MCF 10A (cell line): ENCODE measurements around the gene ARNT2. TPM values are rescaled to one million over a fixed set of nuclear protein-coding genes. Genes with fewer than 3 reads are reported as not detected.

Experiments
- BruUV-seq: library from RNA; stranded (reverse); fragments of 400-500 nt; replicated peaks from 2 replicates; lab custom pipeline; 2021; lab: Mats Ljungman, UMichigan
- CTCF ChIA-PET: fragments of 300-600 bp; sonication (Branson Sonifier 250); formaldehyde crosslinking; extraction: SDS; loops from one replicate; lab custom pipeline; 2021; ENCODE audit warnings: antibody characterized with exemption, inconsistent platforms; lab: Yijun Ruan, JAX
- POLR2A ChIA-PET: fragments of 300-600, 350-650 bp; sonication (Branson Sonifier 250); formaldehyde crosslinking; extraction: SDS; loops from one replicate; lab custom pipeline; 2020; ENCODE audit warnings: antibody characterized with exemption, inconsistent platforms; lab: Yijun Ruan, JAX
- DNase-seq: peaks from one replicate; pipeline ENCODE4 v3.0.0-alpha.2; 2018; ENCODE audit not compliant: unreplicated experiment
- H3K27ac Mint-ChIP-seq: one replicate; pipeline ENCODE4 v1.8.0; 2022; ENCODE audit warnings: mild to moderate bottlenecking, low read depth, mixed read lengths; ENCODE audit not compliant: unreplicated experiment
- H3K27me3 Mint-ChIP-seq: one replicate; pipeline ENCODE4 v1.8.0; 2022; ENCODE audit warnings: mixed read lengths; ENCODE audit not compliant: insufficient read depth, unreplicated experiment
- H3K36me3 Mint-ChIP-seq: one replicate; pipeline ENCODE4 v1.8.0; 2022; ENCODE audit warnings: mild to moderate bottlenecking, moderate library complexity, mixed read lengths; ENCODE audit not compliant: insufficient read depth, unreplicated experiment
- H3K4me1 Mint-ChIP-seq: one replicate; pipeline ENCODE4 v1.8.0; 2022; ENCODE audit warnings: mixed read lengths; ENCODE audit not compliant: insufficient read depth, unreplicated experiment
- H3K4me3 Mint-ChIP-seq: one replicate; pipeline ENCODE4 v1.8.0; 2022; ENCODE audit warnings: mild to moderate bottlenecking, moderate library complexity, mixed read lengths; ENCODE audit not compliant: unreplicated experiment
- H3K9me3 Mint-ChIP-seq: one replicate; pipeline ENCODE4 v1.8.0; 2022; ENCODE audit warnings: mixed read lengths; ENCODE audit not compliant: unreplicated experiment
- intact Hi-C: fragments of 100-400 bp; cut with micrococcal nuclease; formaldehyde crosslinking; loops from 2 replicates; pipeline ENCODE4 v1.14.1; 2022
- total RNA-seq: library from RNA; stranded (reverse); gene quantifications from 2 replicates; pipeline ENCODE4 v1.2.3, GENCODE V29; 2022
- TF ChIP-seq, protein P1 (sequence below): fragments of 200-600 bp; IDR thresholded peaks from one replicate; pipeline ENCODE4 v1.8.0; 2022; ENCODE audit warnings: antibody characterized with exemption, mild to moderate bottlenecking; ENCODE audit not compliant: unreplicated experiment

Gene ARNT2
- total RNA-seq, 1 experiment from 2014 or later = 1.6 TPM

DNA sequence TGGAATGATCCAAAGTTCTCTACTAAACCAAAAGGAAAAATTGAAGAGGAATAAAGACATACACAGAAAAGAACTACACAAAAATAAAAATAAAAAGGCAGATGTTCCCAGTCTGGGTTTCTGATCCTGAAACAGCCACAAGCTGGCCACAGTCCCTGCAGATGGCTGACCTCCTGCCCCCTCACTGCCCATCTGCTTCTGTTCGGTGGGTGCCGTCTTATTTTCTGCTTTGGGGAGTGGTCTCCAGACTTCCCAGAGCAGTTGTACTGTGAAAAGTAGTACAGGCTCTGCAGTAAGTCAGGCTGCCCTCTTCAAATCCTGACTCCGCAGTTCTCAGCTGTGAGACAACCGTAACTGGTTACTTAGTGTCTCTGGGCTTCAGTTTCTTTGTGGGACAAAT, 94.5 kb downstream of the ARNT2 start:
- H3K27ac Mint-ChIP-seq = no peak overlapping the region
- no peak overlapping the region for H3K4me3 Mint-ChIP-seq
- H3K27me3 Mint-ChIP-seq = no peaks in the 10 kb centered on the region
- POLR2A ChIA-PET = interaction anchor here (0.5 kb wide), 1 partner anchor 43 kb away, joined by 3 read pairs; no protein-coding TSS in a partner anchor
- peaks cover 11% of the 10 kb centered on the region for H3K4me1 Mint-ChIP-seq
- TF ChIP-seq, protein P1, sequence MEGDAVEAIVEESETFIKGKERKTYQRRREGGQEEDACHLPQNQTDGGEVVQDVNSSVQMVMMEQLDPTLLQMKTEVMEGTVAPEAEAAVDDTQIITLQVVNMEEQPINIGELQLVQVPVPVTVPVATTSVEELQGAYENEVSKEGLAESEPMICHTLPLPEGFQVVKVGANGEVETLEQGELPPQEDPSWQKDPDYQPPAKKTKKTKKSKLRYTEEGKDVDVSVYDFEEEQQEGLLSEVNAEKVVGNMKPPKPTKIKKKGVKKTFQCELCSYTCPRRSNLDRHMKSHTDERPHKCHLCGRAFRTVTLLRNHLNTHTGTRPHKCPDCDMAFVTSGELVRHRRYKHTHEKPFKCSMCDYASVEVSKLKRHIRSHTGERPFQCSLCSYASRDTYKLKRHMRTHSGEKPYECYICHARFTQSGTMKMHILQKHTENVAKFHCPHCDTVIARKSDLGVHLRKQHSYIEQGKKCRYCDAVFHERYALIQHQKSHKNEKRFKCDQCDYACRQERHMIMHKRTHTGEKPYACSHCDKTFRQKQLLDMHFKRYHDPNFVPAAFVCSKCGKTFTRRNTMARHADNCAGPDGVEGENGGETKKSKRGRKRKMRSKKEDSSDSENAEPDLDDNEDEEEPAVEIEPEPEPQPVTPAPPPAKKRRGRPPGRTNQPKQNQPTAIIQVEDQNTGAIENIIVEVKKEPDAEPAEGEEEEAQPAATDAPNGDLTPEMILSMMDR = no peak
- DNase-seq = no peak
- CTCF ChIA-PET = interaction anchor here (1.4 to 1.8 kb wide), 2 partner anchors 14 to 43 kb away, joined by 5 to 6 read pairs; no protein-coding TSS in a partner anchor
- H3K9me3 Mint-ChIP-seq = no peaks in the 10 kb centered on the region
- intact Hi-C loops = no loop called here
- H3K36me3 Mint-ChIP-seq = no peaks in the 10 kb centered on the region
- BruUV-seq = no TSS peak

DNA sequence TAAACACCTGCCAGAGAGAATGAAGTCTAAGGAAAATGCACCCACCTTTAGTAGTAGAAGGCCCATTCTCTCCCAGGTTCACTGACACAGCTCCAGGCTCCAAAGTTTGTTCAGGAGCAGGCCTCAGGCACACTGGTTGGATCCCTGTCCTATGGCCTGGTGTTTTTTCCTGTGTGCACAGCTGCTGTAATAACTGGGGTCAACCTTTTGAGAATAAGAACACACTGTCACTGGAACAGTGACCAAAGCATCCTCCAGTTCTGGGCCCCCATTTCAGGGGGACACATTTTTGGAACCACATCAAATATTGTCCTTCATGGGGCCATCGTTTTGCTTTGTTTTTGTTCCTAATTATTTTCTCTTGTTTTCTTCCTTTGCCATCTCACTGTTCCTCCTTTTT, 95.8 kb downstream of the ARNT2 start:
- peaks cover 8% of the 10 kb centered on the region for H3K9me3 Mint-ChIP-seq

DNA sequence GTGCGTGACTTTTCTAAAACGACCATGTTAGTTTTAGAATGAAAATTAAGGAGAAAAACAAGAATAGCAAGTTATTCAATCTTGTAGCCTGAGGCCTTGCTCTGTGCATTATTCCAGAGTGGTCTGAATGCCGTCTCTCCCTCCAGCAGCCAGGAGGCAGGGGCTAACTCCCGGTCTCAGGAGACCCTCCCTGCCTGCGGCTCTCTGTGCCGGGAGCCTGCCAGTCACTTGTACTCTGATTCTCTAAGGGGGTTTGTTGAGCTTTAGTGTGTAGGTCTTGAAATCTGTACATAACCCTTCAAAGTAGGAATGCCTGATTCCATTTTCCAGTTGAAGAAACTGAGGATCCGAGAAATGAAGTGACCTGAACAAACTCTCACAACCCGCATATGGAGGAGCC, 97.3 kb downstream of the ARNT2 start:
- DNase-seq = no peak
- no TSS peak for BruUV-seq
- Mint-ChIP-seq H3K36me3 (no peaks in the 10 kb centered on the region), H3K4me1 (no peaks in the 10 kb centered on the region), H3K9me3 (peaks cover 8% of the 10 kb centered on the region), H3K4me3 (no peak overlapping the region), H3K27me3 (no peaks in the 10 kb centered on the region), H3K27ac (no peak overlapping the region)
- ChIA-PET POLR2A (interaction anchor here (1.4 kb wide), 1 partner anchor 12 kb away, joined by 5 read pairs; no protein-coding TSS in a partner anchor), CTCF (interaction anchor here (0.9 to 1.0 kb wide), 2 partner anchors 26 to 275 kb away, joined by 4 to 5 read pairs; no protein-coding TSS in a partner anchor)
- intact Hi-C loops = no loop called here
- TF ChIP-seq, protein P1 = no peak

More for the DNA sequence above, 95.8 kb downstream of the ARNT2 start:
- ChIA-PET POLR2A (no interaction called here), CTCF (interaction anchor here (1.0 to 1.7 kb wide), 3 partner anchors 10 to 469 kb away, joined by 3 to 7 read pairs (median 6); no protein-coding TSS in a partner anchor)
- TF ChIP-seq, protein P1 = no peak
- no peaks in the 10 kb centered on the region for H3K36me3 Mint-ChIP-seq
- no peak for DNase-seq
- H3K4me3 Mint-ChIP-seq = no peak overlapping the region
- no TSS peak for BruUV-seq
- intact Hi-C loops = no loop called here
- no peaks in the 10 kb centered on the region for H3K27me3 Mint-ChIP-seq
- no peaks in the 10 kb centered on the region for H3K4me1 Mint-ChIP-seq
- no peak overlapping the region for H3K27ac Mint-ChIP-seq

- Mint-ChIP-seq H3K4me3 (no peak overlapping the region), H3K4me1 (no peaks in the 10 kb centered on the region), H3K36me3 (no peaks in the 10 kb centered on the region), H3K27ac (no peak overlapping the region), H3K9me3 (peaks cover 8% of the 10 kb centered on the region), H3K27me3 (no peaks in the 10 kb centered on the region)
- CTCF ChIA-PET = no interaction called here
- POLR2A ChIA-PET = no interaction called here
- intact Hi-C loops = no loop called here
- BruUV-seq = no TSS peak
- no peak for DNase-seq
- TF ChIP-seq, protein P1 = no peak
Observed at GRCh38 chr15:80502782-80503181, 98.6 kb downstream of the ARNT2 start.
